NCI-H1436 (cell line): ENCODE data around the gene ZDHHC12.

ENCODE experiments used
- DNase-seq: peaks from one replicate; lab custom pipeline; 2025; lab: John Stamatoyannopoulos, UW

The ZDHHC12 gene

GRCh38 chr9:128685636-128686489, 38.1 kb downstream of the ZDHHC12 start:
- no peak for DNase-seq

DNA sequence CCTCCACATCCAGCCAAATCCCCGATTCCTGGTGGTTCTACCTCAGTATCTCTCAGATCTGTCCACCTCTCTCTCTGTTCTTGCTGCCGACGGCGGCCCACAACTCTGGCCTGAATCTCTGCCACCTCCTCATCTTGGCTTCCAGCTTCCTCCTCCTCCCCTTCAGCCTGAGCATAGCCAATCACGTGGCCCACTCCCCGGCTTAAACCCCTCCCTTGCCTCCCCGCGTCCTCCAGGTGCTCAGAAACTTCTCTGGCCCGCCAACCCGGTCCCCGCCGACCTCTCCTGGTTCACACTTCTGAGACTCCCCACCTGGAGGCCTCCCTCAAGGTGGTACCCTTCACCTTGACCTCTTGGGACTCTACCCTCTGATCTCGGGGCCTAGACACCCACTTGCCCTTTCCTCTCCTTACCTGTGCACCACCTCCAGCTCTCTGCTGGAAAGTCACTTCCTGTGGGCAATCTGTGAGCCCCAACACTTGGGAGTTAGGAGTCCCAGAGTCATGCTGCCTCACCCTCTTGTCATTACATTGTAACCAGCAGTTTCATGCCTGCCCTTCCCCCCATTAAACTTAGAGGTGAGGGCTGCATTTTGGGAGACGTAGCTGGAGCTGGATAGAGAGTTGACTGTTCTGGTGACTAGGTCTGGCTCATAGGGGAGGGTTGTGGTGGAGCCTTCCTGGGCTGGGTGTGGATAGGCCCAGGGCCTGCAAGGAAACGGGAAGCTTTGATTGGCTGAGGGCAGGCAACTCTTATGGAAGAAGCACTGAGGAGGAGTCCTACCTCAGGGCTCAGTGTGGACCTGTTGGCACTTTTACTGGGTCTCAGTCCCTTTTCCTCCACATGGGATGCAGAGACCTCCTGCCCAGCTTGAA, 39.4 kb downstream of the ZDHHC12 start:
- DNase-seq: peak; percentile 78

- DNase-seq: no peak
Measured at GRCh38 chr9:128684065-128684324, 39.9 kb downstream of the ZDHHC12 start.

DNA sequence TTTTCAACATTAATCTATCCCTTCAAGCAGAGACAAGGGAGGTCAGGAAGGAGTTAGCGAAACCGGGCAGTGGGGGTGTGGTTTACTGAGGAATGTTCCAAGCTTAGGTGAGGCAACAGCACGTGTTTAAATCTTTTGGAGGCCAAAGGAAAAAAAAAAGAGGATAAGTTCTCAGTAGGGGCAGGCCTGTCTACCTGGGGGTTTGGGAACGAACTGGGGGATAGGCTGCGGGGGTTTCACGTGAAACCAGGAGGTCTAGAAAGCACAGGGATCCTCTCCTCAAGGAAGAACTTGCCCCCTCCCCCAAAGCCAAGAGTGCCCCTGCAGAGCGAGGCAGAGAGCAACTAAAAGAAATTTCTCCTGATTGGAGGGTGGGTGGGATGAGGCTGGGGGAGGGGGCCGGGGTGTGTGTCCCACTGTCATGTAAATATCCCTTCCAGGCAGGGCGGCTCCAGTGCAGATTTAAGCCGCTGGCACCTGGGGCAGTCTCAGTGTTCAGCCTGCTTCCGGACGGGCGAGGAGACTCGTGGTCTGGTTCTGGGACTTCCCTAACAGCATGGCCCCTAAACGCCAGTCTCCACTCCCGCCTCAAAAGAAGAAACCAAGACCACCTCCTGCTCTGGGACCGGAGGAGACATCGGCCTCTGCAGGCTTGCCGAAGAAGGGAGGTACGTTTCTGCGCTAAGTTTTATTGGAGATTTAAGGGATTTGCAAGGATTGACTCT, 40.4 kb downstream of the ZDHHC12 start:
- DNase-seq: no peak

DNA sequence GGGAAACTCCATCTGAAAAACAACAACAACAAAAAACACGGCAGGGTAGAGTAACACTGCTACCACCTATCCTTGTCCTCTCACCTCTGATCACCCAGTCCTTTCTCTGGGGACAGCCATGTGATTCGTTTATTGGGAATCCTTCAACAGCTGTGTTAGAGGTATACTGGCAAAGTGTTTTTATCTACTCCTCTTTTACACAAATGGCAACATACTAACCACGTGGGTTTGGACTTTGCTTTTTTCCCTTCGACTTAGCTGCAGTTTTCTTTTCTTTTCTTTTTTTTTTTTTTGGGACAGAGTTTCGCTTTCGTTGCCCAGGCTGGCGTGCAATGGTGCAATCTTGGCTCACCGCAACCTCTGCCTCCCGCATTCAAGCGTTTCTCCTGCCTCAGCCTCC, 46.1 kb downstream of the ZDHHC12 start:
- DNase-seq: no peak

GRCh38 chr9:128675382-128675781, 48.5 kb downstream of the ZDHHC12 start:
- no peak for DNase-seq
